Measurements from ENCODE around the gene TRPM2. TPM values are rescaled to one million over a fixed set of nuclear protein-coding genes. Genes with fewer than 3 reads are reported as not detected.
"Not testable (repeated sequence)": the region's sequence is repeated elsewhere in the genome, so short reads cannot be mapped to it uniquely, and the experiment has no call there.

Gene TRPM2
- total RNA-seq, 1 experiment from 2014 or later, result 0.89 TPM

DNA sequence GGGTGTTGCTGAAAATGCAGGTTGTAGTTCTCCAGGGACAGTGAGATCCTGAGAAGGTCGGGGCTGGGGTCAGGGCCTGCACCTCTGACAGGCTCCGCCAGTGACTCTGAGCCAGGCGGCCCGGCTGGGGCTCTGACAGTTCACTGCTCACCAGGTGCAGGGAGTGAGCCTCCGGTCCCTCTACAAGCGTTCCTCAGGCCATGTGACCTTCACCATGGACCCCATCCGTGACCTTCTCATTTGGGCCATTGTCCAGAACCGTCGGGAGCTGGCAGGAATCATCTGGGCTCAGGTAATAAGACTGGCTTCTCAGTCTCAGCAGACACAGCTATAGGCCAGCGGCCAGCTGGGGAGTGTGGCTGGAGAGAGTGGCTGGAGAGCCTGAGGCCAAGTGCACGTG, 41.8 kb downstream of the TRPM2 start:
- DNase-seq (ENCODE audit: low spot score), result no peak

DNA sequence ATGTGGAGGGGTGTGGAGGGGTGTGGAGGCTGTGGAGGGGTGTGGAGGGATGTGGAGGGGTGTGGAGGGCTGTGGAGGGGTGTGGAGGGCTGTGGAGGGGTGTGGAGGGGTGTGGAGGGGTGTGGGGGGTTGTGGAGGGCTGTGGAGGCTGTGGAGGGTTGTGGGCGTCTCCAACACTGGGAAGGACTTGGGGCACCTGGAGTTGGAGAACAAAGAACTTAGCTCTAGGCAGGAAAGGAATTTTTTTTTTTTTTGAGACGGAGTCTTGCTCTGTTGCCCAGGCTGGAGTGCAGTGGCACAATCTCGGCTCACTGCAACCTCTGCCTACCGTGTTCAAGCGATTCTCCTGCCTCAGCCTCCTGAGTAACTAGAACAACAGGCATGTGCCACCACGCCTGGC, 43.4 kb downstream of the TRPM2 start:
- DNase-seq (ENCODE audit: low spot score), result not testable (repeated sequence)

DNA sequence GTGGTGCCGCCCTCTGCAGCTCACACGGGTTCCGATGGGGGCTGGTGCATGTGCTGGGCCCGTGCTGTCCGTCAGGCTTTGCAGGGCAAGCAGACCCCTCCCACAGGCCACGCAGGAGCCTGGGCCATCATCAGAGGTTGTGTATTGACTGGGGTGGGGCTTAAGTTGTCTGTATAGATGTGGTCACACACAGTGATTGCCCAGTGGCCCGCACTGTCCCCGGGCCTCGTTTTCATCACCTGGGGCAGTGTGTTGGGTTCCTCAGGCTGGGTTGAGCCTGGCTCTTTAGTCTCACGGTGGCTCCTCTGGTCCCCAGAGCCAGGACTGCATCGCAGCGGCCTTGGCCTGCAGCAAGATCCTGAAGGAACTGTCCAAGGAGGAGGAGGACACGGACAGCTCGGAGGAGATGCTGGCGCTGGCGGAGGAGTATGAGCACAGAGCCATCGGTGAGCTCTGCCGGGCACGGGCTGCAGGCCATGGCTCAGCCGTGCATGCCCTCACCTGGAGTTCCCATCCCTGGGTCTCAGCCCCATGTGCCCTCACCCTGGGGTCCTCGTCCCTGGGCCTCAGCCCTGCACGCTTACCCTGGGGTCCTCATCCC, 44.1 kb downstream of the TRPM2 start:
- DNase-seq (ENCODE audit: low spot score), result no peak

DNA sequence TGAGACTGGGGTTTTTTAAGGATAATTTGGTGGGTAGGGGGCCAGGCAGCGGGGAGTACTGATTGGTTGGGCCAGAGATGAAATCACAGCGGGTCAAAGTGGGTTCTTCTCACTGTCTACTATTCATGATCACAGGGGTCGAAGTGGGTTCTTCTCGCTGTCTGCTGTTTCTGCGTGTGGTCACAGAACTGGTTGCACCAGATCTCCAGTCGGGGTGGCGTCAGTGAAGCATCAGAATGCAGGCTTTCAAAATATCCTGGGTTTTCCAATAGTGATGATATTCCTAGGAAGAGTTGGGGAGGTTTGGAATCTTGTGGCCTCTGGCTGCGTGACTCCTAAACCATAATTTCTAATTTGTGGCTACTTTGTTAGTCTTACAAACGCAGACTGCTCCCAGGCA, 45.1 kb downstream of the TRPM2 start:
- DNase-seq (ENCODE audit: low spot score), result peak; percentile 63

DNA sequence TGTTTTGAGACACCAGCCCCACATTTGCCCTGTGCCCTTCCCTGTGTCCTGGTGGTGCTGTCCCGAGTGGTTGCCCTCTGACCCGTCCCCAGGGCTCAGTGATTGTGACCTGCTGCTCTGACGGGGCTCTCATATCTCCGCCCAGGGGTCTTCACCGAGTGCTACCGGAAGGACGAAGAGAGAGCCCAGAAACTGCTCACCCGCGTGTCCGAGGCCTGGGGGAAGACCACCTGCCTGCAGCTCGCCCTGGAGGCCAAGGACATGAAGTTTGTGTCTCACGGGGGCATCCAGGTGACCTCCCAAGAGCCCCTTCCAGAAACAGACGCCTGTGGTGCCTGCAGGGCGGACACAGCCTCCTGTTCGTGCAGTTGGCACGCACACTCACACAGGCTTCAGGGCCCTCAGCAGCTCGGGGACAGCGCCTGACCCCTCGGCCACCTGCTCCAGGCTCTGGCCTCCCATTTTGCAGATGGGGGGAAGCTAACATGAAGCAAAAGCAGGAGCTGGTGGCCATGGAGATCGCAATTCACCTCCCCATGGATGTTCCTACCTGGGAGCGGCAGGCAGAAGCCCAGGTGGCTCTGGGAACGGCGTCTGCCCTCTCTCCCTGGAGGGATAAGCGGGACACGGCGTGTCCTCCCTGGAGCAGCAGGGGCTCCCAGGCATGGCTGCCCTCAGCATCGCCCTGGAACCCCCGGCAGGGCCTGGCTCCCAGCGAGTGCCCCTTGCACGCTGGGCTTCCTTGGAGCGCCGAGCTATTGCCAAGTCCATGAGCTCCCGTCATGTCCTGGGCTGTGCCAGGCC, 45.9 kb downstream of the TRPM2 start:
- DNase-seq (ENCODE audit: low spot score), result no peak

DNA sequence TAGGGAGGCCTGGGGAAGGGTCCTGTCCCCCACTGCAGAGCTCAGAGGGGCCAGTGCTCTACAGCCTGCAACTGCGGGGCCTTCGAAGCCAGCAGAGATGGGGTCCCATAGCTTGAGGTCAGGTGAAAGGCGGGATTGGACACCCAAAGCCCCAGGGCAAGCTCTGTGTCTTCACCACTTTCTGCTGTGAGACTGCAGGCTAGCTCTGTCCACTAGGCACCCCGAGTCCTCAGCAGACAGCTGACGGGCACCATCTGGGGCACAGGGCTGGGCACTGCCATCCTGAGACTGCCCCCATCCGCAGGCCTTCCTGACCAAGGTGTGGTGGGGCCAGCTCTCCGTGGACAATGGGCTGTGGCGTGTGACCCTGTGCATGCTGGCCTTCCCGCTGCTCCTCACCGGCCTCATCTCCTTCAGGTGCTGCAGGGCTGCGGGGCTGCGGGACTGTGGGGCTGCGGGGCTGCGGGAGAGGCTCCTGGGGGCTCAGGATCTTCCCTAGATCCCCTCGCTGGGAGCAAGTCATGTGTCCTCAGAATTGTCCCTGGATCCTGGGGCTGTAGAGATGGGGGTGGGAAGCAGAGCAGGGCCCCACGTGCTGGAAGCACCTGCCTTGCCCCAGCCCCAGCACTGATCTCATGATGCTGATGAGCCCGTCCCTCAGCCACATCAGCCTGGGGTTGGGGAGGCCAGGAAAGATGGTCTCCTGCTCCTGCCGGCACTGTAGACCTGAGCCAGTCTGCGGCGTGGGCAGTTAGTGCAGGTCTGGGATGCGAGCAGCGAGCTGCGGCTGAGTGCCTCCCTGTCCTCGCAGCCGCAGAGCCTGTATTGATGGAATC, 46.8 kb downstream of the TRPM2 start:
- DNase-seq (ENCODE audit: low spot score), result no peak

DNA sequence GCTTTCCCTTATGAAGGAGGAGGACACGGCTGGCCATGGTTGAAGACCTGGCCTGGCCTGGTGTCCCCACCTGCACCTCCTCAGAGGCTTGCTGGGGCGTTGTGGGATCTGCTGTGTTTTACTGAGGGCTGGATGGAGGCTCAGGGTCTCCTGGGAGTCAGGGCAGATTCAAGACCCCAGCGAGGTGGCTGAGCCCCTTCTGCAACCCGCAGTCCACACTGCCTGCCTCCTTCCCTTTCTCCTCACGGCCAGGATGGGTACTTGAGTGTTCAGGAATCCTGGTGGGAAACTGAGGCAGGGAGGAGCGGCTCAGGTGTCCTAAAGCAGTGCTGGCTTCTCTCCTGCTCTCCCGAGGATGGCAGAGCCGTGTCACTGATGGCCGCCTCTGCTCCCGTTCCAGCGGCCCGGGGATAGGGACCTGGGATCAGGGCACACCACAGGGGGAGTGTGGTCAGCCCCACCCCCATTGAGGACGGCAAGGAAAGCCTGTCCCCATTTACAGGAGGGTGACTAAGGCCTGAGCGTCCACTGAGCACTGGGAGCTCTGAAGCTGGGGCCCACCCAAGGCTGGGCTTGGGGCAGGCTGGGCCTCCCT, 47.5 kb downstream of the TRPM2 start:
- DNase-seq (ENCODE audit: low spot score), result no peak

DNA sequence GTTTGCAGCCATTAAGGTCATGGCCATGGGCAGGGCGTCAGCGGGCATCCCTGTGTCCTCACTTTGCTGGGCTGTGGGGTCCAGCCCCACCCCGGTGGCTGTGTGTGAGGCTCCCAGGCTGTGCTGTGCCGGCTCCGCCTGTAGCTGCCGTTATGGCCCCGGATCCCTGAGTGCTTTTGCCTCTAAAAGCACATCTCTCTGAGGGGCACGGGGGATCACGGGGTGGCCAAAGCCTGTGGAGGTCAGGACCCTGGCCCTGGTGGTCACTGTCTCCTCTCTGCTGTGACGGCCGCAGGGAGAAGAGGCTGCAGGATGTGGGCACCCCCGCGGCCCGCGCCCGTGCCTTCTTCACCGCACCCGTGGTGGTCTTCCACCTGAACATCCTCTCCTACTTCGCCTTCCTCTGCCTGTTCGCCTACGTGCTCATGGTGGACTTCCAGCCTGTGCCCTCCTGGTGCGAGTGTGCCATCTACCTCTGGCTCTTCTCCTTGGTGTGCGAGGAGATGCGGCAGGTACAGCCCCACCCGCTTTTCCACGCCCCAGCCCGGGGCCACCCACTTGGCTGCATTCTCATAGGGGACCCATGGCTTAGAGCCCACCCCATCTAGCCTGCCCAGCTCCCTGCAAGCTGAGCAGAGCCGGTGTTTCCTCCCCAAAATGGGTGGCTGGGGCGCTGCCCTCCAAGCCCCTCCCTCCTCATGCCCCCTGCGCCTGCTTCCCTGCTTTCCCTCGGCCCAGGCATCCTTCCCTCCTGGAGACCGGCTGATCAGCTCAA, 48.2 kb downstream of the TRPM2 start:
- no peak for DNase-seq (ENCODE audit: low spot score)

DNA sequence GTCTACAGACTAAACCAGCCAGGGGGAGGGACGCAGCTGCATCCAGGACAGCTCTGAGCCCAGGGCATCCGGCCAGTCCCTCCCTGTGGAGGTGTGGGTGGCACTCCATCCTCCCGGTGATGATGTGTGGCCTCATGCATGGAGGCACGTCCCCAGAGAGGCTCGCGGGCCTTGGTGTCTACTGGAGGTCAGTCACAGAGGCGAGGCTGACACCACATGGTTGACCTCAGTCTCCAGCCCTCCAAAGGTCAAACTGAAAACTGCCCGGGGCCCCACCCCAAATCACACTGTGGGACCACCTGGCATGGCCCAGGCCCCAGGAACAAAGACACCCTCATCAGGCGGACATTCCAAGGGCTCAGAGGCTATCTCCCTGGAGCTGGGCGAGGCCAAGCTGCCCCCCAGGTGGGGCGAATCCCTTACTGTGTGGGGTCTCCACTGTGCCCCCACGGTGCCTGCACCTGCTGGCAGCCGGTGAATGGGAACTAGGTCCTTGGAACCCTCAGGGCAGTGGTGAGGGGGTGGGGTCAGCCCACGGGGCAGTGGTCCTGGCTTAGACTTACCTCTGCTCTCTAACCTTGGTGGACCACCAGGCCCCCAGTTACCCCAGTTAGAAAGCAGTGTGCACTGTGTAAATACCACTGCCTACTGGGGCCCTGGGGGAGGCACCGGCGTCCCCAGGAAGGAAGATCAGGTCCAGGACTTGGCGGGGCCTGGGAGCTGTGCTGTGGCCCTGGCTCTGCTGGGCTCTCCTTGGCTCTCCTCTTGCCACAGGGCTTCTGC, 49.1 kb downstream of the TRPM2 start:
- peak; percentile 31 for DNase-seq (ENCODE audit: low spot score)

DNA sequence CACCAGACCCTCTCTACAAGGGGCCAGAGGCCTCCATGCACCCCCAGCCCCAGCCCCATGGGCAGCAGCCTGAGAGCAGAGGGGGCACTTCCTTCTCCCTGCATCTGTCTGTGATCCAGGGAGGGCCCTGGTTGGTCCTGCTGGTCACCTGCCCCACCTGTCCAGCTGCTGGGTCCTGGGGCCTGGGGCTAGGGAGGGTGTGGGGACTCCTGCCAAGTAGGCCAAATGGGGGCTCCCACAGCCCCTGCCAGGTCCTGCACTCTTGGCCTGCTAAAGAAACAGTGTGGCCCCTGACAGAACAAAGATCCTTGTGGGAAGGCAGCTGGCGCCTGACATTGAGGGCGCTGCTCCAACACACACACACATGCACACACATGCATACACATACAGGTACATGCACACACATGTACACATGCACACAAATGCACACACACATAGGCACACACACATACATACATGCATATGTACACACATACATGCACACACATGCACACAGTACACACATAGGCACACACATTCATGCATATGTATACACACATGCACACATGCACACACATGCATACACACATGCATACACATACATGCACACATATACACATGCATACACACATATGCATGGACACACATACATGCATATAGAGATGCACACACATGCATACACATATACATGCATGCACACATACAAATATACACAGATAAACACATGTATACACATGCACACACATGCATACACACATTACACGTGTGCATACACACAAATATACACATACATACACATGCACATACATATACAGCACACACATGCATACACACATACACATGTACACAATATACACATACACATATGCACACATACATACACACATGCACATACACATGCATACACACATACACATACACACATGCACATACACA, 49.9 kb downstream of the TRPM2 start:
- no peak for DNase-seq (ENCODE audit: low spot score)

DNA sequence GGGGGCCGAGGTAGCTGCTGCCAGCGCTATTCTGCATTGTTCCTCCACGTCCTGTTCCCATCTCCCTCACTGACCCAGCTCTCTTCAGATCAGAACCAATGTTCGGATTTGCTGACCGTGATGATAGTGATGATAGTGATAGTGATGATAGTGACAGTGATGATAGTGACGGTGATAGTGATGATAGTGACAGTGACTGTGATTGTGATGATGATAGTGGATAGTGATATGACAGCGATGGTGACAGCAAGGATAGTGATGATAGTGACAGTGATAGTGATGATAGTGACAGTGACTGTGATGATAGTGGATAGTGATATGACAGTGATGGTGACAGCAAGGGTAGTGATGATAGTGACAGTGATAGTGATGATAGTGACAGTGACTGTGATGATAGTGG, 51.1 kb downstream of the TRPM2 start:
- DNase-seq (ENCODE audit: low spot score), result not testable (repeated sequence)

DNA sequence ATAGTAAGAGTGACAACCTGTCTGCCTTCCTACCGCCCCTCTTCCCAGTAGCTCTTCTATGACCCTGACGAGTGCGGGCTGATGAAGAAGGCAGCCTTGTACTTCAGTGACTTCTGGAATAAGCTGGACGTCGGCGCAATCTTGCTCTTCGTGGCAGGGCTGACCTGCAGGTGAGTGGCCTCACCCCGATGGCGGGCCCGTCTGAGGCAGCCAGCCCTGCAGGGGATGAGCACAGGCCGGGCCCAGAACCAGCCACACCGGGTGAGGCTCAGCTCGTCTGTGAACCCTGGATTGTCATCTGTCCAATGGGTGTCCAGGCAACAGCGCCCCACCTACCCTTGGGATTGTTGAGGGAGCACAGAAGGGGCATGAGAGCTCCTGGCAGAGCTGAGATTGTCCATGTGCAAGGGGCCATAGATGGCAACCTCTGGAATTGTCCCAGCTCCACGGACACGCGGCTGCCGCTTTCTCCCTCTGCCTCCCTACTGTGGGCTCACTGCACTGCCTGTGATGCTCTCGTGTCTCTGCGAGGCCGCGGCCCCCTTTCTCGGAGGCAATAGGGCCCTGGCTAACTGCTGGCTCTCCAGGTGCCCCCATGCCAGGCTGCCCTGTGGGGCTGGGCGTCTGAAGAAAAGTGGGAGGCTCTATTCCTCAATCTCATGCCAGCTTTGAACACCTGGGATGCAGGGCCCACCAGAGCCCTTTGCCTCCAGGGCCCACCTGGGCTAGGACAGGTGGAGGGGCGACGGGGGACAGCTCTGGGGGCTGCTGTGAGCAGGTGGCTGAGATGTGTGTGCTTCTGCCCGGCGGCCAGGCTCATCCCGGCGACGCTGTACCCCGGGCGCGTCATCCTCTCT, 51.9 kb downstream of the TRPM2 start:
- DNase-seq (ENCODE audit: low spot score), result no peak

DNA sequence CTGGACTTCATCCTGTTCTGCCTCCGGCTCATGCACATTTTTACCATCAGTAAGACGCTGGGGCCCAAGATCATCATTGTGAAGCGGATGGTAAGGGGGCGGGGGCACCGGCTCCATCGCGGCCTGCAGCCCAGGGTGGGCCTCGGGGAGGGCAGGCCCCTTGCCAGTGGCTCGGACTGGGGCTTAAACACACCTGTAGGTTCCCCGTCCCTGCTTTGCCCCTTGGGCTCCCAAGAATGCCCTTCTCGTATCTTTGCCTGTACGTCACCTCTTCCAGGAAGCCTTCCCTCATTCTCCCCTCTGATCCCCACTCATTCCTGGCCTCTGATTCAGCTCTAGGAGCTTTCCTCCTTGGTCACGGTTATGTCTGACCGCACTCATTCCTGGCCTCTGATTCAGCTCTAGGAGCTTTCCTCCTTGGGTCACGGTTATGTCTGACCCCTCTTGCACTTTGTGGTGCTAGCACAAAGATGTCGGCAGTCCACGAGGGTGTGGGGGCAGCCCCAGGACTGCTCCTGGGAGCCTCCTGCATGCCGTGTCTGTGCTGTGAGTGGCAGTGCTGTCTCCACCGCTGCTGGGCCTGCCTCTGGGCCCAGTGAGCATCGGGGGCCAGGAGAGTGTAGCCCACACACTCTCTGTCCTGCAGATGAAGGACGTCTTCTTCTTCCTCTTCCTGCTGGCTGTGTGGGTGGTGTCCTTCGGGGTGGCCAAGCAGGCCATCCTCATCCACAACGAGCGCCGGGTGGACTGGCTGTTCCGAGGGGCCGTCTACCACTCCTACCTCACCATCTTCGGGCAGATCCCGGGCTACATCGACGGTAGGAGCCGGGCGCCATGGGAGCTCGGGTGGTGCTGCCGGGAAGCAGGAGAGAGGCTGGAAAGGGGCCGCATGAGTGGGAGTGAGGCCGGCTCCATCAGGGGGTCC, 52.8 kb downstream of the TRPM2 start:
- peak; percentile 54 for DNase-seq (ENCODE audit: low spot score)

DNA sequence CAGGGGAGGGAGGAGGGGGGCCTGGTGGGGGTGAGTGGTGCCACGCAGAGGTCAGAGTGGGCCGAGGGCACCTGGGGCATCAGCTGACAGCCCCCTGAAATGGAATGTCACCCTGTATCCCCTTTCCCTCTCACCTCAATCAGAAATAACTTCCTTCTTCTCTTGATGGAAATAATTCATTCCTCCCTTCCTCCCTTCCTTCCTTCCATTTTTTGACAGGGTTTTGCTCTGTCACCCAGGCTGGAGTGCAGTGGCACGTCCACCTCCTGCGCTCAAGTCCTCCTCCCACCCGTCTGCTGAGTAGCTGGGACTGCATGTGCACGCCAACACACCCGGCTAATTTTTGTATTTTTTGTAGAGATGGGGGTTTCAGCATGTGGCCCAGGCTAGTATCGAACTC, 53.5 kb downstream of the TRPM2 start:
- no peak for DNase-seq (ENCODE audit: low spot score)

DNA sequence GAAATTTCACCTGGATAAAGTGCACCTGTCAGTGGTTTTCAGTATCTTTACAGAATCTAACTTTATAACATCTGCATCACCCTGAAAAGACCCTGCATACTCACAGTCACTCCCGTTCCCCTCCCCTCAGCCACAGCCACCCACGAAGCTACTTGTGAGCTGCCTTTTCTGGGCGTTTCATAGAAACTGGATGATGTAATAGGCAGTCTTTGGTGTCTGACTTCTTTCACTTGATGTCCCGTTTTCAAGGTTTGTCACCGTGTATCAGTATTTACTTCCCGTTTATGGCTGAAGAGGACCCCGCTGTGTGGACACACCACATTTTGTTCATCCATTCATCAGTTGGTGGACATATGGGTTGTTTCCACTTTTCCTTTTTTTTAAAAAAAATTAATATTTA, 54.1 kb downstream of the TRPM2 start:
- DNase-seq (ENCODE audit: low spot score), result no peak

DNA sequence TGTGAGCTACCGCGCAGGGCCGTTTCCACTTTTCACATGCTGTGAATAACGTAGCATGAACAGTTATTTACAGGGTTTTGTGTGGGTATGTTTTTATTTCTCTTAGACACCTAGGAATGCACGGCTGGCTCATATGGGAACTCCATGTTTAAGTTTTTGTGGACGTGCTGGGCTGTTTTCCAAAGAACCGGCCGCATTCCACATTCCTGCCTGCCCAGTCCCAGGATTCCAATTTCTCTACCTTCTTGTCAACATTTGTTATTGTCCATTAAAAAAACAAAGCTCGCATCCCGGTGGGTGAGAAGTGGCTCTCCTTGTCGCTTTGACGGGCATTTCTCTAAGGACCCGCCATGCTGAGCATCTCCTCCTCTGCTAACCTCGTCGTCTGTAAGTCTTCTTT, 54.8 kb downstream of the TRPM2 start:
- no peak for DNase-seq (ENCODE audit: low spot score)

DNA sequence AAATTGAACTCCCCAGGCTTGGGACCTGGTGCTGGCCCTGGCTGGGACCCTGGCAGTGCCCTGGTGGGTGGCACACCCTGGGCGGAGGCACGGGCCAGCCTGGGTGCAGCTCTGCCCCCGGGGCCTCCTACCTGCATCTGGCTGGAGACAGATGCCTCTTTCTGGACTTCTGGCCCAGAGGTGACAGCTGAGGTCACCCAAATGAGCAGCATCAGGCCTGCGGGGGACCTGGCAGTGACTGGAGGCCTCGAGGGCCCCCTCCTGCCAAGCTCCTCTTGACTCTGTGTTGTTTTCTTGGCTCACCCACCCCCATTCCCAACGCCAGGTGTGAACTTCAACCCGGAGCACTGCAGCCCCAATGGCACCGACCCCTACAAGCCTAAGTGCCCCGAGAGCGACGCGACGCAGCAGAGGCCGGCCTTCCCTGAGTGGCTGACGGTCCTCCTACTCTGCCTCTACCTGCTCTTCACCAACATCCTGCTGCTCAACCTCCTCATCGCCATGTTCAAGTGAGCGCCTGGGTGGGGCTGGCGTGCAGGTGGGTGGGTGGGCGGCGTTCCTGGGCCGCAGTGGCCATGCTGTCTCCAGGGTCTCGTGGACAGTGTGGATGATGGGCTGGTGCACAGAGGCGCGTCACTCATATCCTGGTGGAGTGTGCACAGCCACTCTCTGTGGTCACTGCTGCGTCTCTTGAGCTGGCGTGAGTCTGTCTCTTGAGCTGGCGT, 60.3 kb downstream of the TRPM2 start:
- DNase-seq (ENCODE audit: low spot score), result no peak
